ENCODE measurements around the gene SLC46A3.
"Not testable (repeated sequence)": the region's sequence is repeated elsewhere in the genome, so short reads cannot be mapped to it uniquely, and the experiment has no call there.

The SLC46A3 gene

GRCh38 chr13:28744091-28744536, 25.3 kb upstream of the SLC46A3 start:
- no peaks in the 10 kb centered on the region for H3K36me3 ChIP-seq (ENCODE audit: insufficient read depth)
- no peaks in the 10 kb centered on the region for H3K79me2 ChIP-seq (ENCODE audit: insufficient read depth, low read depth)
- TF ChIP-seq, protein P1, sequence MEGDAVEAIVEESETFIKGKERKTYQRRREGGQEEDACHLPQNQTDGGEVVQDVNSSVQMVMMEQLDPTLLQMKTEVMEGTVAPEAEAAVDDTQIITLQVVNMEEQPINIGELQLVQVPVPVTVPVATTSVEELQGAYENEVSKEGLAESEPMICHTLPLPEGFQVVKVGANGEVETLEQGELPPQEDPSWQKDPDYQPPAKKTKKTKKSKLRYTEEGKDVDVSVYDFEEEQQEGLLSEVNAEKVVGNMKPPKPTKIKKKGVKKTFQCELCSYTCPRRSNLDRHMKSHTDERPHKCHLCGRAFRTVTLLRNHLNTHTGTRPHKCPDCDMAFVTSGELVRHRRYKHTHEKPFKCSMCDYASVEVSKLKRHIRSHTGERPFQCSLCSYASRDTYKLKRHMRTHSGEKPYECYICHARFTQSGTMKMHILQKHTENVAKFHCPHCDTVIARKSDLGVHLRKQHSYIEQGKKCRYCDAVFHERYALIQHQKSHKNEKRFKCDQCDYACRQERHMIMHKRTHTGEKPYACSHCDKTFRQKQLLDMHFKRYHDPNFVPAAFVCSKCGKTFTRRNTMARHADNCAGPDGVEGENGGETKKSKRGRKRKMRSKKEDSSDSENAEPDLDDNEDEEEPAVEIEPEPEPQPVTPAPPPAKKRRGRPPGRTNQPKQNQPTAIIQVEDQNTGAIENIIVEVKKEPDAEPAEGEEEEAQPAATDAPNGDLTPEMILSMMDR (conservative IDR thresholded peaks at IDR 0.05; ENCODE audit: low read depth, low read length) = no peak
- H4K20me1 ChIP-seq (ENCODE audit: insufficient read depth) = no peaks in the 10 kb centered on the region
- H3K4me2 ChIP-seq = no peak overlapping the region
- H3K27me3 ChIP-seq (ENCODE audit: insufficient read depth, low read depth) = no peaks in the 10 kb centered on the region
- no peak overlapping the region for H3K27ac ChIP-seq
- H3K4me1 ChIP-seq (ENCODE audit: low read depth, poor library complexity, severe bottlenecking) = no peaks in the 10 kb centered on the region
- H3K4me3 ChIP-seq (IDR thresholded peaks at IDR 0.05; ENCODE audit: insufficient read depth, low read depth, low read length) = no peak overlapping the region
- no peak overlapping the region for H2AFZ ChIP-seq (ENCODE audit: low read depth)
- no peak overlapping the region for H3K9ac ChIP-seq

DNA sequence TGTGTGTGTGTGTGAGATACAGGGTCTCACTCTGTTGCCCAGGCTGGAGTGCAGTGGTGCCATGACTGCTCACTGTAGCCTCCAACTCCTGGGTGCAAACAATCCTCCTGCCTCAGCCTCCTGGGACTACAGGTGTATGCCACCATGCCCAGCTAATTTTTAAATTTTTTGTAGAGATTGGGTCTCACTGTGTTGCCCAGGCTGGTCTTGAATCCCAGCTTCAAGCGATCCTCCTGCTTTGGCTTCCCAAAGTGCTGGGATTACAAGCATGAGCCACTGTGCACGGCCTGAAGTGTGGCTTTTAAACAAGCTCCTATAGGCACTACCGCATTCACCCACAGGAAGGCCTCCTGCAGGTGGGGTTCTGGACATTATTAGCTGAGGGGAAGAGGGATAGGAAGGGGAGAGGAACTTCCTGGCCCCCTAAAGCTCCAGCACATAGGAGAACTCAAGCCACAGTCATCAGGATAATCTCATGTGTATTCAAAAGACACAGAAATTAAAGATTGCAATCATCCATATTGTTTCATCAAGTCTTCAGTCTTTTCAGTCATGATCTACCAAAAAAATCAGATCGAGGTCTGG, 24.8 kb upstream of the SLC46A3 start:
- Histone ChIP-seq H3K4me3 (IDR thresholded peaks at IDR 0.05; ENCODE audit: insufficient read depth, low read depth, low read length) (no peak overlapping the region), H2AFZ (ENCODE audit: low read depth) (no peak overlapping the region), H3K27me3 (ENCODE audit: insufficient read depth, low read depth) (no peaks in the 10 kb centered on the region), H3K9ac (no peak overlapping the region), H3K36me3 (ENCODE audit: insufficient read depth) (no peaks in the 10 kb centered on the region), H3K4me1 (ENCODE audit: low read depth, poor library complexity, severe bottlenecking) (no peaks in the 10 kb centered on the region), H4K20me1 (ENCODE audit: insufficient read depth) (no peaks in the 10 kb centered on the region), H3K27ac (no peak overlapping the region), H3K4me2 (no peak overlapping the region), H3K79me2 (ENCODE audit: insufficient read depth, low read depth) (no peaks in the 10 kb centered on the region)
- TF ChIP-seq, protein P1 (conservative IDR thresholded peaks at IDR 0.05; ENCODE audit: low read depth, low read length) = no peak

GRCh38 chr13:28743020-28743419, 24.2 kb upstream of the SLC46A3 start:
- no peak overlapping the region for H3K4me3 ChIP-seq (IDR thresholded peaks at IDR 0.05; ENCODE audit: insufficient read depth, low read depth, low read length)
- H3K4me1 ChIP-seq (ENCODE audit: low read depth, poor library complexity, severe bottlenecking) = no peaks in the 10 kb centered on the region
- H3K27ac ChIP-seq = no peak overlapping the region
- TF ChIP-seq, protein P1 (conservative IDR thresholded peaks at IDR 0.05; ENCODE audit: low read depth, low read length) = no peak
- no peaks in the 10 kb centered on the region for H3K36me3 ChIP-seq (ENCODE audit: insufficient read depth)
- no peak overlapping the region for H3K9ac ChIP-seq
- H4K20me1 ChIP-seq (ENCODE audit: insufficient read depth) = no peaks in the 10 kb centered on the region
- no peaks in the 10 kb centered on the region for H3K79me2 ChIP-seq (ENCODE audit: insufficient read depth, low read depth)
- no peak overlapping the region for H2AFZ ChIP-seq (ENCODE audit: low read depth)
- no peaks in the 10 kb centered on the region for H3K27me3 ChIP-seq (ENCODE audit: insufficient read depth, low read depth)
- no peak overlapping the region for H3K4me2 ChIP-seq

DNA sequence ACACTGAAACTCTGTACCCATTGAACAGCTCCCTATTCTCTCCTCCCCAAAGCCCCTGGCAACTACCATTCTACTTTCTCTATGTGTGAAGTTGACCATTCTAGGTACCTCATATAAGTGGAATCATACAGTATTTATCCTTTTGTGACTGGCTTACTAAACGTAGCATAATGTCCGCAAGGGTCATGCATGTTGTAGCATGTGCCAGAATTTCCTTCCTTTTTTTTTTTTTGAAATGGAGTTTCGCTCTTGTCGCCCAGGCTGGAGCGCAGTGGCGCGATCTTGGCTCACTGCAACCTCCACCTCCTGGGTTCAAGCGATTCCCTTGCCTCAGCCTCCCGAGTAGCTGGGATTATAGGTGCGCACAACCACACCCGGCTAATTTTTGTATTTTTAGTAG, 23.7 kb upstream of the SLC46A3 start:
- not testable (repeated sequence) for H3K79me2 ChIP-seq (ENCODE audit: insufficient read depth, low read depth)

GRCh38 chr13:28741084-28741491, 22.3 kb upstream of the SLC46A3 start:
- TF ChIP-seq, protein P1 (conservative IDR thresholded peaks at IDR 0.05; ENCODE audit: low read depth, low read length) = no peak
- no peaks in the 10 kb centered on the region for H4K20me1 ChIP-seq (ENCODE audit: insufficient read depth)
- no peak overlapping the region for H2AFZ ChIP-seq (ENCODE audit: low read depth)
- no peak overlapping the region for H3K4me2 ChIP-seq
- H3K4me3 ChIP-seq (IDR thresholded peaks at IDR 0.05; ENCODE audit: insufficient read depth, low read depth, low read length) = no peak overlapping the region
- no peaks in the 10 kb centered on the region for H3K36me3 ChIP-seq (ENCODE audit: insufficient read depth)
- no peaks in the 10 kb centered on the region for H3K4me1 ChIP-seq (ENCODE audit: low read depth, poor library complexity, severe bottlenecking)
- no peaks in the 10 kb centered on the region for H3K79me2 ChIP-seq (ENCODE audit: insufficient read depth, low read depth)
- no peaks in the 10 kb centered on the region for H3K27me3 ChIP-seq (ENCODE audit: insufficient read depth, low read depth)
- H3K9ac ChIP-seq = no peak overlapping the region
- H3K27ac ChIP-seq = no peak overlapping the region

More for the DNA sequence above, 23.7 kb upstream of the SLC46A3 start:
- H3K4me1 ChIP-seq (ENCODE audit: low read depth, poor library complexity, severe bottlenecking); H4K20me1 ChIP-seq (ENCODE audit: insufficient read depth); H3K27ac ChIP-seq; H3K9ac ChIP-seq; H3K27me3 ChIP-seq (ENCODE audit: insufficient read depth, low read depth); H3K4me3 ChIP-seq (IDR thresholded peaks at IDR 0.05; ENCODE audit: insufficient read depth, low read depth, low read length); H3K4me2 ChIP-seq; H3K36me3 ChIP-seq (ENCODE audit: insufficient read depth); H2AFZ ChIP-seq (ENCODE audit: low read depth): not testable (repeated sequence)

All from KMS-11 (cell line).